NCI-H1930 (cell line): ENCODE measurements around the gene ACAD8.

Source experiments
- DNase-seq, 2 experiments: peaks; one replicate each; lab custom pipeline; 2025; lab: John Stamatoyannopoulos, UW

ACAD8 gene

GRCh38 chr11:134291196-134291595 is 37.8 kb downstream of the ACAD8 start:
- no peak for DNase-seq

- no peak for DNase-seq
Observed at GRCh38 chr11:134292661-134293060, 39.3 kb downstream of the ACAD8 start.

- no peak for DNase-seq
Observed at GRCh38 chr11:134293119-134294113, 40.0 kb downstream of the ACAD8 start.

- DNase-seq: no peak
Observed at GRCh38 chr11:134294664-134295063, 41.3 kb downstream of the ACAD8 start.

GRCh38 chr11:134312223-134312622 is 58.9 kb downstream of the ACAD8 start:
- DNase-seq: no peak

GRCh38 chr11:134312807-134313206 is 59.4 kb downstream of the ACAD8 start:
- no peak for DNase-seq

- DNase-seq: no peak
Observed at GRCh38 chr11:134313379-134313778, 60.0 kb downstream of the ACAD8 start.

GRCh38 chr11:134313821-134314607 is 60.6 kb downstream of the ACAD8 start:
- DNase-seq: no peak
